Mucosa of descending colon (tissue), 3 donors: ENCODE data around the gene UGCG. TPM values are rescaled to one million over a fixed set of nuclear protein-coding genes. Genes with fewer than 3 reads are reported as not detected.

Source experiments
- ATAC-seq: fragments of 200-7000 bp; cut with Tn5 transposase; one replicate; pipeline ENCODE4 v1.9.1; 2020; ENCODE audit warnings: mild to moderate bottlenecking, moderate library complexity
- DNase-seq, 3 donors: peaks; one replicate each; pipeline ENCODE4 v3.0.0-alpha.2; 2020
- H3K36me3 ChIP-seq: fragments of 200-600 bp; one replicate; pipeline ENCODE4 v1.8.0; 2021; ENCODE audit warnings: low read depth, mild to moderate bottlenecking
- H3K4me1 ChIP-seq: fragments of 200-600 bp; one replicate; pipeline ENCODE4 v1.8.0; 2021; ENCODE audit warnings: low read depth, mild to moderate bottlenecking
- H3K4me3 ChIP-seq: fragments of 200-600 bp; one replicate; pipeline ENCODE4 v1.8.0; 2021; ENCODE audit warnings: mild to moderate bottlenecking
- H3K9me3 ChIP-seq: fragments of 200-600 bp; one replicate; pipeline ENCODE4 v1.8.0; 2021; ENCODE audit warnings: mild to moderate bottlenecking
- intact Hi-C, 2 donors: fragments of 100-400 bp; cut with DNase I in 1 of 2; cut with micrococcal nuclease in 1 of 2; formaldehyde crosslinking; loops; one replicate each; pipeline versions ENCODE4 v1.11.0 to v1.11.1; 2022; cut with DNase I, micrococcal nuclease
- total RNA-seq, 3 donors: library from RNA; stranded (reverse); fragmentation: NEBNext Ultra II Directional in 2 of 3; extraction: Animal tissue kit (Norgen Biotek cat#: 25700) in 2 of 3; gene quantifications; one replicate each; pipeline versions ENCODE4 v1.2.1 to v1.2.4, GENCODE V29; 2021 to 2023
- TF ChIP-seq, protein P1 (sequence below): fragments of 200-600 bp; IDR thresholded peaks from one replicate; pipeline ENCODE4 v1.8.0; 2022; ENCODE audit warnings: antibody characterized with exemption, mild to moderate bottlenecking
- donor health status: DM: no; HTN: no; CAD: no; lungs with moderate emphysema.
- donor health status: DM: no; HTN: no; CAD: no.
- donor health status: DM: no; HTN: yes; CAD: no.

The UGCG gene
- total RNA-seq, 3 donors from 2014 or later, result 36.5 to 48.2 (median 39.8) TPM

DNA sequence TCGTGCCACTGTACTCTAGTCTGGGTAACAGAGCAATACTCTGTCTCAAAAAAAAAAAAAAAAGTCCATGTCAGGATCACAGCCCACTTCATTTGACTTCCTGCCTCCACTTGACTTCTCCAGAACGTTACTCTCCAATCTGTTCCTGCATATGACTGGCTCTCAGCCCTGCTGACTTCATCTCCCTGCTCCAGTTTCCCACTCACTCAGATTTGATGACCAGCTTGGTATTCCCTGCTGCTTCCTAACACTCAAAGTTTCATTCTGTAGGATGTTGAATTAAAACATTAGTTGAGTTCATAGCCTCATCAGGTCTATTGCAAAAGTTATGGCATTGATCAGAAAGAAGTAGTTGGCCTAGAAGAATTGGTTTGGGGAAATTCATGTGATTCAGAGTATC is 52.3 kb downstream of the UGCG start:
- H3K4me1 ChIP-seq, result no peaks in the 10 kb centered on the region
- no peaks in the 10 kb centered on the region for H3K36me3 ChIP-seq
- DNase-seq, result no peak
- intact Hi-C loops, result no loop called here
- H3K4me3 ChIP-seq, result no peak overlapping the region
- ATAC-seq, result no peak
- H3K9me3 ChIP-seq, result no peaks in the 10 kb centered on the region
- TF ChIP-seq, protein P1, sequence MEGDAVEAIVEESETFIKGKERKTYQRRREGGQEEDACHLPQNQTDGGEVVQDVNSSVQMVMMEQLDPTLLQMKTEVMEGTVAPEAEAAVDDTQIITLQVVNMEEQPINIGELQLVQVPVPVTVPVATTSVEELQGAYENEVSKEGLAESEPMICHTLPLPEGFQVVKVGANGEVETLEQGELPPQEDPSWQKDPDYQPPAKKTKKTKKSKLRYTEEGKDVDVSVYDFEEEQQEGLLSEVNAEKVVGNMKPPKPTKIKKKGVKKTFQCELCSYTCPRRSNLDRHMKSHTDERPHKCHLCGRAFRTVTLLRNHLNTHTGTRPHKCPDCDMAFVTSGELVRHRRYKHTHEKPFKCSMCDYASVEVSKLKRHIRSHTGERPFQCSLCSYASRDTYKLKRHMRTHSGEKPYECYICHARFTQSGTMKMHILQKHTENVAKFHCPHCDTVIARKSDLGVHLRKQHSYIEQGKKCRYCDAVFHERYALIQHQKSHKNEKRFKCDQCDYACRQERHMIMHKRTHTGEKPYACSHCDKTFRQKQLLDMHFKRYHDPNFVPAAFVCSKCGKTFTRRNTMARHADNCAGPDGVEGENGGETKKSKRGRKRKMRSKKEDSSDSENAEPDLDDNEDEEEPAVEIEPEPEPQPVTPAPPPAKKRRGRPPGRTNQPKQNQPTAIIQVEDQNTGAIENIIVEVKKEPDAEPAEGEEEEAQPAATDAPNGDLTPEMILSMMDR, result no peak

DNA sequence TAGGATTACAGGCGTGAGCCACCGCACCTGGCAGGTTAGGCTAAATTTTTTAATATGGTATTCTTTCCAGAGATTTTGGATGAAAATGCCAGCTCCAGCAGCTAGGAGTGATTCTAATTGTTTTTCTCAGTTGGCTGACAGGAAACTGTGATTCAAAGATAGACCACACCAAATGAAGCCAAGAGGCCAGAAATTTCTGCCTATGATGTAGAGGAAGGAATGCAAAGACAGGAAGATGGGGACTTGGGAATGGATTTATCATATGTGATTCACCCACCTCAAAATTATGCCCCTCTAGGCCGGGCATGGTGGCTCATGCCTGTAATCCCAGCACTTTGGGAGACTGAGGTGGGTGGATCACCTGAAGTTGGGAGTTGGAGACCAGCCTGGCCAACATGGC is 53.3 kb downstream of the UGCG start:
- ATAC-seq, result no peak
- Histone ChIP-seq H3K36me3 (no peaks in the 10 kb centered on the region), H3K4me3 (no peak overlapping the region), H3K4me1 (no peaks in the 10 kb centered on the region), H3K9me3 (no peaks in the 10 kb centered on the region)
- DNase-seq, result no peak
- TF ChIP-seq, protein P1, result no peak
- intact Hi-C loops, result no loop called here

DNA sequence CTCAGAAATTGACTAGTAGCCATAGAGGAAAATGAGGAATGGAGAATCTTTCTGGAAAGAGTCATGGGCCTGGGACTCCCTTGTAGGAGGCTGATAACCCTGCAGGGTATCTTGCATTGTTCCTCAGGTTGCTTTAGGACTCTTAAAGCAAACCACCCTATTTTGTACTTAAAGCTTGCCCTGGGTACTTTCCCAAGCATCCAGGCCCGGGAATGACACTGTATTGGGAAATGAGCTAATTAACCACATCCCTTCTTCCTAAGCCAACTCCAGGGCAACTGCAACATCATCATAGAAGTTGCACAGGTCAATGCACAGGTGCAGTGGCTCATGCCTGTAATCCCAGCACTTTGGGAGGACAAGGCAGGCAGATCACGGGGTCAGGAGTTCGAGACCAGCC is 55.9 kb downstream of the UGCG start:
- DNase-seq, result no peak
- Histone ChIP-seq H3K36me3 (no peaks in the 10 kb centered on the region), H3K9me3 (no peaks in the 10 kb centered on the region), H3K4me3 (no peak overlapping the region), H3K4me1 (no peaks in the 10 kb centered on the region)
- TF ChIP-seq, protein P1, result no peak
- ATAC-seq, result no peak
- intact Hi-C loops, result no loop called here

DNA sequence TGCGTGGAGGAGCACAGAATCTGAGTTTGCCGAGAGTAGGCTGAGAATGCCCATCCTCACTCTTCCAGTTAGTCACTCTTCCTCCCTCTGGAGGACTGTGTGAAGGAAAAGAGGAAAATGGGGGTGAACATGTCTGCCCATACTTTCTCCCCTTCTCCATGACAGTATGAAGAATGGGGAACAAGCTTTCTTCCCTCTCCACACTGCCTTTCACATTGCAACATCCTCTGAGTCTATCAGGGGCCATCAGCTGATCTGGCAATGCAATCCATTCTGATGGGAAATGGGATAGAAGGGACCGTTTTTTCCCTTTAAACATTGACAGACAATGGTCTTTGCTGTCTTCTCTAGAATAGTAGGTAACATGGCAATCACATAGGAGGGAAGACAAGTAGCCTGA is 56.8 kb downstream of the UGCG start:
- Histone ChIP-seq H3K4me1 (no peaks in the 10 kb centered on the region), H3K36me3 (no peaks in the 10 kb centered on the region), H3K9me3 (no peaks in the 10 kb centered on the region), H3K4me3 (no peak overlapping the region)
- ATAC-seq (no peak), DNase-seq (no peak)
- TF ChIP-seq, protein P1, result no peak
- intact Hi-C loops, result no loop called here

DNA sequence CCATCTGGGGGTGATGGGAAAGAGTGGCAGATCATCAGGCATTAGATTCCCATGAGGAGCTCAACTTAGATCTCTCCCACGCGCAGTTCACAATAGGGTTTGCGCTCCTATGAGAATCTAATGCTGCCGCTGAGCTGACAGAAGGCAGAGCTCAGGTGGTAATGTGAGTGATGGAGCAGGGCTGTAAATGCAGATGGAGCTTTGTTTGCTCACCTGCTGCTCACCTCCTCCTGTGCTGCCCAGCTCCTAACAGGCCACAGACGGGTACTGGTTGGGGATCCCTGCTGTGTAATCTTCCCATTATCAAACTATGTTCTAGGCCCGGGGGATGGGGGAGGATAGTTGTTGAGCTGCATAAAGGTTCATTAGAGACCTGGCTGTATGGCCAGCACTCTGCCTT is 58.4 kb downstream of the UGCG start:
- DNase-seq (no peak), ATAC-seq (peak; percentile 42)
- TF ChIP-seq, protein P1, result no peak
- Histone ChIP-seq H3K4me3 (no peak overlapping the region), H3K36me3 (no peaks in the 10 kb centered on the region), H3K4me1 (no peaks in the 10 kb centered on the region), H3K9me3 (no peaks in the 10 kb centered on the region)
- intact Hi-C loops, result no loop called here
